OCI-M2 (cell line): Measurements from ENCODE around the gene TAS2R43.
"Not testable (repeated sequence)": the region's sequence is repeated elsewhere in the genome, so short reads cannot be mapped to it uniquely, and the experiment has no call there.

Experiments used
- DNase-seq: peaks from one replicate; lab custom pipeline; 2025; ENCODE audit not compliant: unreplicated experiment; lab: John Stamatoyannopoulos, UW

The TAS2R43 gene

DNA sequence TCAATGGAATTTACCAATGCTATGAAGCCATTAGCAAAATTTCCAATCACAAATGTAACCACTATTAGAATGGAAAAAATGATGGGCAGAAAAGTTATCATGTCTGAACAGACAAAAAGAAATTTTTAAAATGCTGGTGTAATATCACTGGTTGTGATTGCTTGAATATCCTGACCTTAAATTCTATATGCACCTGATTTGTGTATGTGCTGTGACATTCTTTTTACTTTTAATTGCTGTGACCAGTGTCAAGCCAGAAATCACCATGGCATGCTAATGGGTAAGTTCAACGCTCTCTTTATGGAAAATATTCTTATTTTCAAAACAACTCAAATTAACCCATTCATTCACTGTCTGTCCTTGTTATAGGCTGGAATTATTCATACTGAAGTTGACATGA is 29.9 kb downstream of the TAS2R43 start, which contains the start of gene TAS2R46:
Gene TAS2R46 (minus strand): TSS at position 101 of the 400 bp plus-strand sequence. CDS start 0 bp downstream, at position 101.
- DNase-seq = not testable (repeated sequence)

DNA sequence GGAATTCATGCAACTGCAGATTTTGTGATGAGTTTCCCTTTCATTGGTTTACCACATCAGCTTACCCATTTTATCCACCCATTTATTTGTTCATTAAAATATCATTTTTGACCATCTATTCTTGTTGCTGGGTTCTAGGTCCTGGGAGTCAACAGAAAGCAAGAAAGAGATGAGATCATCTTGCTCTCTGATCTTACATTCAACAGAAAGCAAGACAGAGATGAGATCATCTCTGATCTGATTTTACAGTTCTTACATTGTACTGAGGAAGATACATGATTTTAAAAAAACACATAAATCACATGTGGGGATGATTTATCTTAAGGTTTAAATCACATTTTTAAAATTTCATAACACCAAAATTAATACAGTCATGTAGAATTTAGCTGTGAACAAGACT is 32.3 kb downstream of the TAS2R43 start:
- DNase-seq = no peak

DNA sequence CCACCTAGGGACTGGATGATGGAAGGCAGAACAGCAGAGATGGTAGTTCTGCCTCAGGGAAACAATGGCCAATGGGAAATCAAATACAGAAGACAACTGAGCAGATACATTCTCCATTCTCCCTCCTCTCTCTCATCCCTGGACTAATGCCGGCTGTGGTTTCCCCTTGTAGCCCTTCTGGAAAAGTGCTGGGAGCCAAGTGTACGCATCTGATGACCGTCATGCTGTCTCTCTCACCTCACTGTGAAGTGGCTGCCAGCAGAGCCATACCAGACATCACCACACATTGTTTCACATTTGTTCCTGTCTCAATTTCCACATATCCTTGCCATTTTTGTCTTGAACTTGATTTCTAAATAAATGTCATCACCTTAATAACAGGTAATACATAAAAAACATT is 33.1 kb downstream of the TAS2R43 start:
- no peak for DNase-seq

DNA sequence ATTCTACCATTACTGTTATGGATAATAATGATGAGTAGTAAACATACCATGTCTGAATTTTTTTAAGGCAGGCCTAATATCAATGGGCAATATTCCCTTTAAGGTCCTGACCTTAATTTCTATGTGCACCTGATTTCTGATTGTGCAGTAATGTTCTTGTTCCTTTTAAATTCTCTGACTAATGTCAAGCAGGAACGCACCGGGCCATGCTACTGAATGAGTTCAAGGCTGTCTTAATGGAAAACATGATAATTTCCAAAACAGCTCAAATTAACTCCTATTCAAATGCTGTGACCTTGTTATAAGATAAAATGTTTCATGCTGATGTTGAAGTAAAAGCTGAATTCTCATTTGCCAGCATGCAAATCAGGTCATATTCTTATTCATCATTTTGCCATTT is 36.8 kb downstream of the TAS2R43 start:
- no peak for DNase-seq

DNA sequence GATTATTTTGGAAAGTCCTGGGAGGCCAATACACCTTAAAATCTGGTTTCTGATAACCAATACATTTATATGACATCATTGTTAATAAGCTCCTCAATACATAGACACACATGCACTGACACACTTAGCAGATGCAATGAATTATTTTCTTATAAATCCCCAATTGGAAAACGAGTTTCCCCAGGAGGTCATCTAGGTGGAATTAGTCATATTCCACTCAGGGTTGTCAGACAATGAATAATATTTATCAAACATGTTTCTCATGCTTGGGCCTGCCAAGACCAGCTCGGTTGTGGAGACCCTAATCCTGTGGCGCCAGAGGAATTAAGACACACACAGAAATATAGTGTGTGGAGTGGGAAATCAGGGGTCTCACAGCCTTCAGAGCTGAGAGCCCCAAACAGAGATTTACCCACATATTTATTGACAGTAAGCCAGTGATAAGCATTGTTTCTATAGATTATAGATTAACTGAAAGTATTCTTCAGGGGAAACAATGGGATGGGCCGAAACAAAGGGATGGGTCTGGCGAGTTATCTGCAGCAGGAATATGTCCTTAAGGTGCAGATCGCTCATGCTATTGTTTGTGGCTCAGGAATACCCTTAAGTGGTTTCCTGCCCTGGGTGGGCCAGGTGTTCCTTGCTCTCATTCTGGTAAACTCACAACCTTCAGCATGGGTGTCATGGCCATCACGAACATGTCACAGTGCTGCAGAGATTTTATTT is 42.1 kb downstream of the TAS2R43 start:
- not testable (repeated sequence) for DNase-seq

DNA sequence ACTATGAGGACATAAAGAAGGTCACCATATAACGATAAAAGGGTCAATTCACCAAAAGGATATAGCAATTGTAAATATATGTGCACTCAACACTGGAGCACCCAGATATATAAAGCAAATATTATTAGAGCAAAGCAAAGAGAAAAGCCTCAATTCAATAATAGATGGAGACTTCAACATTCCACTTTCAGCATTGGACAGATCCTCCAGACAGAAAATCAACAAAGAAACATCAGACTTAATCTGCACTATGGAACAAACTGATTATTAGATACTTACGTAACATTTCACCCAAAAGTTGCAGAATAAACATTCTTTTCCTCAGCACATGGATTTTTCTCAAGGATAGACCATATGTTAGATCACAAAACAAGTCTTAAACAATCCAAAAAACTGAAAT is 50.7 kb downstream of the TAS2R43 start:
- DNase-seq = not testable (repeated sequence)
